ENCODE measurements around the gene DAND5. TPM values are rescaled to one million over a fixed set of nuclear protein-coding genes. Genes with fewer than 3 reads are reported as not detected.

Gene DAND5
- total RNA-seq, 1 donor from 2014 or later: not detected

DNA sequence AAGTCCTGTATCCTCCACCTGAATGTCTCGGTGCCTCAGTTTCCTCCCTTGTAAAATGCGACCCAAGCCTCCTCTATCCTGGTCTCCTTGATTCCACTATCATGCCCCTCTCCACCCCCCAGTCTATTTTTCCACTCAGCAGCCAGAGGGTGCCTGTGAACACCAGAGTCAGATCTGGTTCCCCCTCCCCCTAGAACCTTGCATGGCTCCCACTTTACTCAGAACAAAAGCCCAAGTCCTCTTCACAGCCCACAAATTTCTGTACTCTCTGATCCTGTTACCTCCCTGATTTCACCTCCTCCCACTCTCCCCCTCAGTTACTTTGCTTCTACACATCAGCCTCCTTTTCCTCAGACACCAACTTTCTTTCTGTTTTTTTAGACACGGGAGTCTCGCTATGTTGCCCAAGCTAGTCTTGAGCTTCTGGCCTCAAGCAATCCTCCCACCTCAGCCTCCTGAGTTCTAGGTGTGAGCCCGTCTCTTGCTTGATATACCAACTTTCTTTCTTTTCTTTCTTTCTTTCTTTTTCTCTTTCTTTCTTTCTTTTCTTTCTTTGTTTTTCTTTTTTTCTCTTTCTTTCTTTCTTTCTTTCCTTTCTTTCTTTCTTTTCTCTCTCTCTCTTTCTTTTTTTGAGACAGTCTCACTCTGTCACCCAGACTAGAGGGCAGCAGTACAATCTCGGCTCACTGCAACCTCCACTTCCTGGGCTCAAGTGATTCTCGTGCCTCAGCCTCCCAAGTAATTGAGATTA is 869 bp downstream of the DAND5 start:
- Histone ChIP-seq H3K27ac (ENCODE audit: low read depth, low read length) (no peak overlapping the region), H2AFZ (ENCODE audit: low read depth, low read length) (no peak overlapping the region), H4K20me1 (ENCODE audit: insufficient read depth, low read length) (no peaks in the 10 kb centered on the region), H3K79me2 (ENCODE audit: insufficient read depth, low read length) (no peaks in the 10 kb centered on the region), H3K36me3 (ENCODE audit: insufficient read depth, low read length) (no peaks in the 10 kb centered on the region), H3K9me3 (ENCODE audit: insufficient read depth, low read depth, low read length) (no peaks in the 10 kb centered on the region), H3K27me3 (ENCODE audit: insufficient read depth, low read length) (no peaks in the 10 kb centered on the region), H3K4me1 (ENCODE audit: insufficient read depth, low read length) (no peaks in the 10 kb centered on the region), H3K4me2 (ENCODE audit: low read length) (no peak overlapping the region), H3K9ac (ENCODE audit: low read length) (no peak overlapping the region), H3K4me3 (ENCODE audit: insufficient read depth, low read depth, low read length) (no peak overlapping the region)
- no peak for TF ChIP-seq CTCF (IDR thresholded peaks at IDR 0.05; ENCODE audit: insufficient read depth, low read depth, low read length)
- TF ChIP-seq EZH2 (IDR thresholded peaks at IDR 0.05; ENCODE audit: insufficient read depth, low read length): no peak
- no peaks in the 10 kb centered on the region for H3K36me3 Mint-ChIP-seq (ENCODE audit: low read depth, unreplicated experiment)
- no peak for FAIRE-seq
- peaks cover 8% of the 10 kb centered on the region for H3K27me3 Mint-ChIP-seq (ENCODE audit: low read depth, unreplicated experiment)
- H3K4me1 Mint-ChIP-seq (ENCODE audit: low read depth, unreplicated experiment): peaks cover 2% of the 10 kb centered on the region
- H3K9me3 Mint-ChIP-seq (ENCODE audit: unreplicated experiment): no peaks in the 10 kb centered on the region
- DNase-seq (ENCODE audit: low read depth): no peak
- H3K27ac Mint-ChIP-seq (ENCODE audit: unreplicated experiment): no peak overlapping the region
- H3K4me3 Mint-ChIP-seq (ENCODE audit: unreplicated experiment): no peak overlapping the region

DNA sequence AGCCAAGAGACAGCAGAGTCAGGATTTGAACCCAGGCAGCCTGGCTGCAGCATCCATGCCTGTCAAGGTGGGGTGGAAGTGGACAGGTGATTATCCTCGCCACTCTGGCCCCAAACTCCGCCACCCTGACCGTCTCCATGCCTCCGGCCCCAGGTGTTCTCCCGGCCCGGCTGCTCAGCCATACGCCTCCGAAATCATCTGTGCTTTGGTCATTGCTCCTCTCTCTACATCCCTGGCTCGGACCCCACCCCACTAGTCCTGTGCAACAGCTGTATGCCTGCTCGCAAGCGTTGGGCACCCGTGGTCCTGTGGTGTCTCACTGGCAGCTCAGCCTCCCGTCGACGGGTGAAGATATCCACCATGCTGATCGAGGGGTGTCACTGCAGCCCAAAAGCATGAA is 3.9 kb downstream of the DAND5 start:
- Histone ChIP-seq H3K79me2 (ENCODE audit: insufficient read depth, low read length) (no peaks in the 10 kb centered on the region), H4K20me1 (ENCODE audit: insufficient read depth, low read length) (no peaks in the 10 kb centered on the region), H2AFZ (ENCODE audit: low read depth, low read length) (no peak overlapping the region), H3K4me3 (ENCODE audit: insufficient read depth, low read depth, low read length) (no peak overlapping the region), H3K36me3 (ENCODE audit: insufficient read depth, low read length) (no peaks in the 10 kb centered on the region), H3K27ac (ENCODE audit: low read depth, low read length) (no peak overlapping the region), H3K9ac (ENCODE audit: low read length) (no peak overlapping the region), H3K27me3 (ENCODE audit: insufficient read depth, low read length) (no peaks in the 10 kb centered on the region), H3K4me1 (ENCODE audit: insufficient read depth, low read length) (no peaks in the 10 kb centered on the region), H3K4me2 (ENCODE audit: low read length) (no peak overlapping the region), H3K9me3 (ENCODE audit: insufficient read depth, low read depth, low read length) (no peaks in the 10 kb centered on the region)
- Mint-ChIP-seq H3K27me3 (ENCODE audit: low read depth, unreplicated experiment) (peaks cover 13% of the 10 kb centered on the region), H3K4me3 (ENCODE audit: unreplicated experiment) (no peak overlapping the region), H3K4me1 (ENCODE audit: low read depth, unreplicated experiment) (no peaks in the 10 kb centered on the region), H3K27ac (ENCODE audit: unreplicated experiment) (no peak overlapping the region), H3K9me3 (ENCODE audit: unreplicated experiment) (no peaks in the 10 kb centered on the region), H3K36me3 (ENCODE audit: low read depth, unreplicated experiment) (no peaks in the 10 kb centered on the region)
- DNase-seq (ENCODE audit: low read depth): no peak
- TF ChIP-seq EZH2 (IDR thresholded peaks at IDR 0.05; ENCODE audit: insufficient read depth, low read length): no peak
- no peak for TF ChIP-seq CTCF (IDR thresholded peaks at IDR 0.05; ENCODE audit: insufficient read depth, low read depth, low read length)
- no peak for FAIRE-seq

All from astrocyte (in vitro differentiated cells and primary cell).